GM19468 (cell line): ENCODE data around the gene CARNS1.
A peak's percentile ranks its signal among the peaks of the same experiment; 100 is the strongest.

Experiments
- ATAC-seq: cut with Tn5 transposase; IDR thresholded peaks from one replicate; pipeline ENCODE4 v1.9.1; 2021; ENCODE audit warnings: mild to moderate bottlenecking, moderate library complexity, moderate number of reproducible peaks; ENCODE audit not compliant: unreplicated experiment; ENCODE audit errors: extremely low read depth

The CARNS1 gene

DNA sequence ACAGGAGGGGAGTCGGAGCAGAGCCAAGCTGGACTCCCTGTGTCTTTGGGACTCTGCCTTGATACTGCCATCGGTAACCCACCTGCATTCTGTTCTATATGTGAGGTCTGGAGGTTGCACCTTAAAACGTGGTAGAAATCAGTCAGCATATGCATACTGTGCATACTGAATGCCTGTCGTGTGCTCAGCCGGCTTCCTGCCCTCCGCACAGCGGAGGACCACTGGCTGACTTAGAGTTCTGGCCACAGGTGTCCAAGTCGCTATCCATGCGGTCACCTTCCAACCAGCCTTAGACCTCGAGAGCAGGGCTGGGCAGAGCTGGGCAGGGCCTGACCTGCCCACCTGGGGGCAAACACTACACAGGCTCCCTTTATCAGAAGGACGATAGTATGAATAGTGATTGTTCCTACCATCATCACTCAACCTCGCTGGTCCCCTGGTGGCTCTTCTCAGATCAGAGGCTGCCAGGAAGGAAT, 7.8 kb upstream of the CARNS1 start:
- ATAC-seq: no peak

DNA sequence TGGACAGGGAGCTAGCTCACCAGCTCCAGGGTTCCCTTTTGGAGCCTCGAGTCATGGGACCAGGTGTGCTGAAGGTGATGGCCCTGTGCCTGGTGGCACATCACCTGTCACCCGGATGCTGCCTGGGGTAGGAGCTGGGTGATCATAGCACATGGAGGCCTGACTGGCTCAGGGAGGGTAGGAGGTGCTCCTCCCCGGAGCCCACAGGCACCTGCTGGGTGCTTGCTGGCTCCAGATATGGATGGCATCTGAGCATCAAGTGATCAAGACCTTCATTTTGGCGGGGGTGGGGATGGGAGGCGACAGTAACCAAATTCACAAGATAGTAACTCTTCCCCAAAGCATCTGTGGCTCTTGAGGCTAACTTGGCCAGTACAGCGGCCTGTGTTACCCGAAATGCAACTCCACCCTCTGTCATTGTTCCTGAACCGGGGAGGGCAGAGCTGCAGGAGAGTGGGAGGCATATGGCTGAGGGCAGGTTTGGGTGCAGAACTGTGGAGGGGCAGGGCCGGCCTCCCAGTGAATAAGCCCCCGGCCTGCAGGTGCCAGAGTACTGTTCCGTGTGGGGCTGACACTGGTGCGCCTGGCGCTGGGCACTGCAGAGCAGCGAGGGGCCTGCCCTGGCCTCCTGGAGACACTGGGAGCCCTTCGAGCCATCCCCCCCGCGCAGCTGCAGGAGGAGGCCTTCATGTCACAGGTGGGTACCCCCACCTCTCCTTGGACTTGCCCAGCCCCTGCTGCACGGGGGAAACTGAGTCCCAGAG, 6.9 kb upstream of the CARNS1 start:
- ATAC-seq: no peak

DNA sequence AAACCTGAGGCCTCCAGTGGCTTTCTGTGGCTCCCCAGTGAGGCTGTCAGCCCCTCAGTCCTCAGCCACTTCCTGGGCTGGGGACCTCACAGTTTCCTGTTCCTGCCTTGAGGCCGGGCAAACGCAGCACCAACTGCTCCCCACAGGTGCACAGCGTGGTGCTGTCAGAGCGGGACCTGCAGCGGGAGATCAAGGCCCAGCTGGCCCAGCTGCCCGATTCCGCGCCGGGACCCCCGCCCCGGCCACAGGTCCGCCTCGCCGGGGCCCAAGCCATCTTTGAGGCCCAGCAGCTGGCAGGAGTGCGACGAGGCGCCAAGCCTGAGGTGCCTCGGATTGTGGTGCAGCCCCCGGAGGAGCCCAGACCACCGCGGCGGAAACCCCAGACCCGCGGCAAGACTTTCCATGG, 6.2 kb upstream of the CARNS1 start:
- ATAC-seq: no peak

DNA sequence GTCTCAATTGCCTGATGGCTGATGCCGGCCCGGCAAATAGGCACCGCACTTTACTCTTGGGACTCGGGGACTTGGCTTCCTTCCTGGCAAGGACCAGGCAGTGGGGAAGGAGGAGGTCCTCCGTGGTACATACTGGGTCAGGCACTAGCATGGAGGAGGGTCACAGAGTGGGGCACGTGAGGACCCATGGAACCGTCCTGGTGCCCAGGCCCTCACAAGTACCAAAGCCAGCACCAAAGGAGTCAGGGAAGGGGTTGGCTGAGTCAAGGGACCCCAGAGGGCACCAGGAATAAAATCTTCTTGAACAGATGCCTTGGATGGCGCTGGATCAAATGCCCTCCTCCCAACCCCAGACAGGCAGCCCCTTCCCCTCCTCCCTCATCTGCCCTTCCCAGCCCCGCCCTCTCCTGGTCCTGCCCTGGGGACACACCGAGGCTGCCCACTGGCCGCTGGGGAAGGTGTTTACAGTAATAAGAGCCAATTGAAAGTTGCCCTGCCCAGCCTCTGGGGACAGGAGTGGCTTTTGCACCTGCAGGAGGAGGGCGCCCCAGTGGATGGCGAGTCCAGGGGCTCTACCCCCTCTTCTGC, 5.6 kb upstream of the CARNS1 start:
- no peak for ATAC-seq

DNA sequence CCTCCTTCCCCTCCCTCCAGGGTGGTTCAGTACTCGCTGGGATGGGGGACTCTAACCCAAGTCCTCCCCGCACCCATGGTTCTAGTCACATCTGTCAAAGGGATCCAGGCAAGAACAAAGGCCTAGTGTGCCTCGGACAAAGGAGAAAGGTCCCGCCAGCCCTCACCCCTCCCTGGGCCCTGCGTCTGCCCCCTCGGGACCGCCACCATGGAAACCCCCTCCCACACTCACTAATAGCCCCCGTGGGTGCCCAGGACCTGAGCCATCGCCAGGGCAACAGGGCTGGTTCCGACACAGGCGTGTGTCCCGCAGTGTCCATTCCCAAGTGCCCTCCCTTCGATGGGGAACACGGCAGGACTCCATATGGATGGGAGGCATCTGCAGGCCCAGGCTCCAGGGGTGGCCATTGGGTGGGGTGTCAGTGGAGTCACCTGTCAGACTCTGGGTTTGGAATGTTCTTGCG, 5.1 kb upstream of the CARNS1 start:
- no peak for ATAC-seq

DNA sequence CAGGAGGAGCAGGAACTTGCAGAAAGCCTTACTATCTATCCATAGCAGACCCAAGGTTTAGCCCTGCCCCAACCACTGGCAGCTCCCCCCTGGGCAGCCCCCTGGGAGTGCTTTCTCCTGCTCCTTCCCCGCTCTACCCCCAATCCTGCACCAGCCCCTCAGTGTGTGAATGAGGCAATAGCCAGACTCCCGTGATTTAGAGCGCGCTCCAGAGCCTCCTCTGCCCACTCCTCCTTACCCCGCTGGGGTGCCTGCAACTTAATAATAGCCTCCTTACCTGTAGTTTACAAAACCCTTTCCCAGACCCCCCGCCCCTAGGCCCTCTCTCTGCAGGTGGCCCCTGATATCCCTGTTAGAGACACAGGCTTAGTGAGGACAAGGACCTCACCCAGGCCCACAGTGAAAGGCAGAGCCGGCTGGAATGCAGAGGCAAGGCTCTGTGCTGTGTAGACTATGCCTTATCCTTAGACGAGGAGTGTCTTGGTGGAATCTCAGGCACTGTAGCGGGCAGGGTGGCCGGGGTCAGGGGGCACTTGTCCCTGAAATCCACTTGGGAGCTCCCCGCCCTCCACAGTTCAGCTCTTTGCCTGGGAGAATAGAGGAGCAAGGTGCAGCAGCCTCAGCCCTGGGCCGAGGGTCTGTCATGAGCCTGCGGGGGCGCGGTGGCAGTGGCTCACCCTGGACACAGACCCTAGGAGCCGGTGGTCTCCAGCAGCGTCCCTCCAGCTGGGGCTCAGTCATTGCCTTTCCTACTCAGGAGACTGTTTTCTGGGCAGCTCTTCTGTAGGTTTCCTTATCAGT, 4.3 kb upstream of the CARNS1 start:
- no peak for ATAC-seq

DNA sequence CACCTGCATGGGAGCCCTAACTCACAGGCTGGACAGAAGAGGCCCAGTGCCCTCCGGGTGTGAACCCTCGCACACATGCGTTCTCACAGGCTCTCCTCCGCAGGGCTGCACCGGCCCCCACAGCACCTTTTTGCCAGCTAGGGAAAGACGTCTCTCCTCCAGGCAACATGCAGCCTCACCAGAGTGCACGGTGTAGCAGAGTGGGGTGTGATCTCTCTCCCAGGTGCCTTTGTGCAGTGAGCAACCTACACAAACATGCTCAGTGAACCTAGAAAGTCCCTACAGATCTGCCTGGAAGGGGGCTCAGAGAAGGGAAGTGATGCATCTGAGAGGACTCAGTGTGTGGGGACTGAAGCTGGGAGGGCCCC, 3.7 kb upstream of the CARNS1 start:
- ATAC-seq: no peak

DNA sequence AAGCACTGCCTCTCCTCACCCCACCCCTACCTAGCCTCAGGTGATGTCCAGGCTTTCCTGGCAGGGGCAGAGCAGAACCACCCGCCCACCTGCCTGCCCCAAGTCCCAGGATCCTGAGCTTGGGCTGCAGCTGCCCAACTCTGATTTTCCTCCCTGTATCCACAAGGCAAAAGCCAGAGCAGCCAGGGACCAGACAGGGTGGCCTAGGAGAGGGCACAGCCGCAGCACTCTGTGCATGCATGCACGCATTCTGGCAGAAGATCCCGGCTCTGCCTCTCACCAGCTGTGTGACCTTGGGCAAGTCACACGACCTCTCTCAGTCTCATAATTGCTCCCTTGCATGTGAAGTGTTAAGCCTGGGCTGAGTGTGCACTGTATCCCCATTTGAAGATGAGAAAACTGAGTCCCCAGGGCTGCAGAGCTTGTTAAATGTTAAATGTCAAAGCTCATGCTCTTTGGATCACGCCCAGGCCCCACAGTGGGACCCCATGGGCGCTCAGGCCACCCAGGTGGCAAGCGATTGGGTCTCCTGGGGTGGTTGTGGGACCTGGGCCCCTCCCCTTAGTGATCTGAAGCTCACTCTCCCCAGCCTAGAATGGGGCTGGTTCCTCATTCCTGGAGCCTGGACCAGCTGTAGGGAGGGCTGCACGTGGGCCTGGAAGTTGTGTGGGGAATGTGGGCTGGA, 2.8 kb upstream of the CARNS1 start:
- ATAC-seq: no peak

DNA sequence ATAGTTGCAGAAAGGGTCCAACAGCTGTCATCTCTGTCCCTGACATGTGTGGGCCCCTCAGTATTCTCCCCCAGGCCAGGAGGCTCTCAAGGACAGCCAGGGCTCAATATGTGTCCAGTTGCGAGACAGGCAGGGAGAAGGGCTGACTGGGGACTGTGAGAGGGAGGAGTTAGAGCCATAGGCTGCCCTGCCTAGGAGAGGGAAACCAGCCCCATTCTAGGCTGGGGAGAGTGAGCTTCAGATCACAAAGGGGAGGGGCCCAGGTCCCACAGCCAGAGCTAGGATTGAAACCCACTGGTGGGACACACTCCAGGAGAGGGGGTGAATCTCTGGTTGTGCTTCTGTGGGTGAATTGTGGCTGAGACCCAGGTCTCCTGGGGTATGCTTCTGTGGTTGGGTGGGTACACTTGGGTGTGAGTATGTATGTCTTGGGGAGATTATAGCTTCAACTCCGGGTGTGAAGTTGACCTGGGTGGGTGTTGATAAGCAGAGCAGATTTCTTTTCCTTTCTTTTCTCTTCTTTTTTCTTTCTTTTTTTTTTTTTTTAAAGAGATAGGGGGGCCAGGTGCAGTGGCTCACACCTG, 2.1 kb upstream of the CARNS1 start:
- ATAC-seq: no peak

DNA sequence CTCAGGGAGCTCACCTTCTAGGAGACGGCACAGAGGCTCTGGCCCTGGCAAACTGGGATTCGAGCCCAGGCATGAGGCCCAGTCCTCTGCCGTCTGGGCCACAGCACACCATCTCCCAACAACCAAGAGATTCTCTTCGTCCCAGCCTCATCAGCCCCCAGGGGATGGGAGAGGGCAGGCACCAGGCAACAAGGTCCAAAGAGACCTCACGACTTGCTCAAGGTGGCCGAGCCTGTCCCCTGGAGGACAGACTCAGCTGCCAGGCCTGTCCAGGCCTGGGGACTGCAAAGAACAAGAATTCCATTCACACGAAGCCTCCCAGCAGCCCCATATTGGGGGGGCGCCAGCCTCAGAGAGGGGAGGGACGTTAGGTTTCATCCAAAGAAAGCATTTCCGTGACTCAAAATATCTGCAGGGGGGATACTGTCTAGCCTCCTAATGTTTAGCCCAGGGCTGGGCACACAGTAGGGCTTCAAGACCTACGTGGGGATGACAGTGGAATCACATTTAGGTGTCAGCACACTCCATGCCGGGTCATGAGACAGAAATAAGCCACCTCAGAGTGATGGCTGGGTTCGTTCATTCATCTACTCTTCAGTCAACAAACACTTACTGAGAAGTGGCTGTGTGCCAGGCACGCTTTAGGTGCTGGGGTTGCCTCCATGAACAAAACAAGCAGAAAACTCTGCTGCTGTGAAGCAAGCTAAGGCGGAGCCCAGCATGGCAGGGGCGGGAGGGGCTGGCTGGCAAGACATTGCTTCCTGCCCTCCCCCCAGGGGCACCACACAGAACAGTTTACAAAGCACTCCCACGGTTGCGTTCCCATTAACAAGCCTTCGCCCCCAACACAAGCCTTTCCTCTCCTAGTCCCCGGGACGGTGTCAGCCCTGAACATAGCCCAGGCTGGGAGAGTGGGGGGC, 1.2 kb downstream of the CARNS1 start:
- ATAC-seq: no peak

DNA sequence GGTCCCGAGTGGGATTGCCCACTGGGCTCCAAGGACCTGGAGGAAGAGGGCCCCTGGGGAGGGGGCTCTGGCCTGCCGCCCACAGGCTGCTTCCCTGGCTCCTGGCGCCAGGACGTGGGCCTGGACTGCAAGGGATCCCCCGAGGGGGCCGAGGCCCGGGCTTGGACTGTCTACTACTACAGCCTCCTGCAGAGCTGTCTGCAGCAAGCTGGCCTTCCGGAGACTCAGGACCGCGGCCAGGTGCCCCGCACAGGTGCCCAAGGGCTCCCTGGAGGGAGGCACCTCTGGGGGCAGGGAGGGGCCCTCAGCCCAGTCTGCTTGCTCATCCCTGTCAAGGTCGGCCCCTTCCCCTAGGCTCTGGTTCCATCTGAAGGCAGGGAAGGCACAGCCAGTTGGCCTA, 1.9 kb downstream of the CARNS1 start:
- ATAC-seq: no peak

DNA sequence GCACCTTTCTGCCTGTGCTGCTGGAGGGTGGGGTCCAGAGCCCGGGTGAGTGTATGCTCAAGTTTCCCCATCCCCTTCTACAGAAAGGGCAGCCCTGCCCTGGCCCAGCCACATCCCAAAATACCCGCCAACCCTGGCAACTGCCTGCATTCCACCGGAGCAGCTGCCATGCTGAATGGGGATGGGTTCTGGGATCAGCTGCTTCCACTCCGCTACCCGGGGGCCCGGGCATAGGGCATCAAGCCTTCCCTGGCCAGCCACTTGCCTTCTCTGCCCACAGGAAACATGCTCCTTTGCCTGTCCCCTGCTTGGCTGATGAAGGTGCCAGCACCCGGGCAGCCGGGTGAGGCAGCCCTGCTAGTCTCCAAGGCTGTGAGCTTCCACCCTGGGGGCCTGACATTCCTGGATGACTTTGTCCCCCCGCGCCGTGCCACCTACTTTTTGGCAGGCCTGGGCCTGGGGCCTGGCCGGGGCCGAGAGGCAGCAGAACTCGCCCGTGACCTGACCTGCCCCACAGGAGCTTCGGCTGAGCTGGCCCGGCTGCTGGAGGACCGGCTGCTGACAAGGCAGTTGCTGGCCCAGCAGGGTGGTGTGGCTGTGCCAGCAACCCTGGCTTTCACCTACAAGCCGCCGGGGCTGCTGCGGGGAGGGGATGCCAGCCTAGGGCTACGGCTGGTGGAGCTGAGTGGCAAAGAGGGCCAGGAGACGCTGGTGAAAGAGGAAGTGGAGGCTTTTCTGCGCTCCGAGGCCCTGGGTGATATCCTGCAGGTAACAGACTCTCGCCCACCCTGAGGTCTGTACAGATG, 3.2 kb downstream of the CARNS1 start:
- ATAC-seq: no peak

DNA sequence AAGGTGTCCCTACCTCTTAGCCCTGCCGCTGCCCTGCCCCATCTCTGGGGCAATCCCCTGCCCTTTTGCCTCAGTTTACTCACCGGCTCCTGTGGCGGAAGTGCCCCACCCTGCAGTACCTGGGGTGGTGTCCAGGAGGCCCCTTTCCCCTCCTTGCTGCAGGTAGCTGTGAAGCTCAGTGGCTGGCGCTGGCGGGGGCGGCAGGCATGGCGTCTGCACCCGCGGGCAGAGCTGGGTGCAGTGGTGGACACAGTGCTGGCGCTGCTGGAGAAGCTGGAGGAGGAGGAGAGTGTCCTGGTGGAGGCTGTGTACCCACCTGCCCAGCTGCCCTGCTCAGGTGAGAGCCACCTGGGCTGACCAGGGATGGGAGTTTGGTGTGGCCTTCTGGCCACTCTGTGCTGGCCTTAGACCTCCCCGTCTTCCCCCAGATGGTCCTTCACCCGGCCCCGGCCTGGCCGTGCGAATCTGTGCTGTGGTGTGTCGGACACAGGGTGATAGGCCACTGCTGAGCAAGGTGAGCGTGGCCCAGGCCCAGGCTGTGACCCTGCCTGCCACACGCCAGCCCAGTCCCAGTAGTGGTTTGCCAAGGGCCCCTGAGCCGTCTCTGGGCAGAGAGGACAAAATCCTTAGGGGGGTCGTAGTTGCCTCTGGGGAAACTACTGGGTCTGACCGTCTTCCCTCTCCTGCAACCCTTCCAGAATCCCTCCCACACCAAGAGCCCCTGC, 4.0 kb downstream of the CARNS1 start:
- no peak for ATAC-seq

DNA sequence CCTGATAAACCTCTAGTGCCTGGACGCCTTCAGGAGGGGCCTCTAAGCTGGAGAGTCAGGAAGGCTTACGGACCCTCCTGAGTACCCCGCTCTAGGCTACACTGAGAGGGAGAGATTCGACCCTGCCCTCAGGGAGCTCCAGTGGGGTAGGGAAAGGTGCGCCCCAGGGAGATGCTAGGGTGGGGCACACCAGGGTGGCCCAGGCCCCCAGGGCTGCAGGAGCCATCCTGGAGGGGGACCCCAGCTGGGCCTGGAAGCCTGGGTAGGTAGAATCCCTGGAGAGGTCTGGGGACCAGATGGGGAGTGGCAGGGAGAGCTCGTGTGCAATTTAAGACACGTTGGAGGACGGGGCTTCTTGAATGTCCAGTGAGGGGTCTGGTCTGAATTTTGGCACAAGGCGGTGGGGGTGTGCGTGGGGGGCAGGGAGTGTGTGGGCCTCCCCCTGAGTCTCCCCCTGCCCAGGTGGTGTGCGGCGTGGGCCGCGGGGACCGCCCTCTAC, 4.7 kb downstream of the CARNS1 start:
- ATAC-seq: no peak

DNA sequence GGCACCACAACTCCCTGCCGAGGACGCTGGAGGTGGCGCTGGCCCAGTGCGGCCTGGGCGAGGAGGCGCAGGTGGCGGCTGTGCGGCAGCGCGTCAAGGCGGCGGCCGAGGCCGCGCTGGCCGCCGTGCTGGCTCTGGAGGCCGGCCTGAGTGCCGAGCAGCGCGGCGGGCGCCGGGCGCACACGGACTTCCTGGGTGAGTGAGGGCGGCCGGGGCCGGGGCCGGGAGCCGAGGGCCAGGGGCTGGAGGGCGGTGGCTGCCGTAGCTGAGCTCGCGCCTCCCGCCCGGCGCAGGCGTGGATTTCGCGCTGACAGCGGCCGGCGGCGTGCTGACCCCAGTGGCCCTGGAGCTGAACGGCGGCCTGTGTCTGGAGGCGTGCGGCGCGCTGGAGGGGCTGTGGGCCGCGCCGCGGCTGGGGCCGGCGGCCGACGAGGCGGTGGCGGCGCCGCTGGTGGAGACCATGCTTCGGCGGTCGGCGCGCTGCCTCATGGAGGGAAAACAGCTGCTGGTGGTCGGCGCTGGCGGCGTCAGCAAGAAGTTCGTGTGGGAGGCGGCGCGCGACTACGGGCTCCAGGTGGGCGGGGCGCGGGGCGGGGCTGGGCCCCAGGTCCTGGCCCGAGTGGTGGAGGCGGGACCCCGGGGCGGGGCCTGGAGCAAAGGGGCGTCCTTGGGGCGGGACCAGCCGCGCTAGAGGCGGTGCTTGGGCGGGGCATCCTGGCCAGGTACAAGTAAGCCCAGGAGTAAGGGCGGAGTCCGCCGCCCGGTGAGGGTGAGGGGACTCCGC, 5.4 kb downstream of the CARNS1 start:
- ATAC-seq: peak; percentile 62

DNA sequence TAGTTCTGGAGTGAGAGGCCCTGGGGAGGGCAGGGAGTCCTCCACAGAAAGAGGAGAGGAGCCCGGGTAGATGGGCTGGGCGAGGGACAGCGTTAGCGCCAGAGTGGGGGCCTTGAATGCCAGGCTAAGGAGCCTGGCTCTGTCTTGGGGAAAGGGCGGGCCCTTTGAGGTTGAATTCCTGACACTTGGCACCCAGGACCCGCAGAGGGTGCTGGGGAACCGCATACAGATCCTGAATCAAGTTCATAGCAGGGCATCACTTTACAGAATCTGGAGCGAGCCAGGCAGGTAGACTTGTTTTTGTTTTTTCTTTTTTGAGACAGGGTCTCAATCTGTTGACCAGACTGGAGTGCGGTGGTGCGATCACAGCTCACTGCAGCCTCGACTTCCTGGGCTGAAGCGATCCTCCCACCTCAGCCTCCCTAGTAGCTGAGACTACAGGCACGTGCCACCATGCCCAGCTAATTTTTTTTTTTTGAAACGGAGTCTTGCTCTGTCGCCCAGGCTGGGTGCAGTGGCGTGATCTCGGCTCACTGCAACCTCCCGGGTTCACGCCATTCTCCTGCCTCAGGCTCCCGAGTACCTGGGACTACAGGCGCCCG, 6.1 kb downstream of the CARNS1 start:
- ATAC-seq: no peak
